GM13976 (cell line): Measurements from ENCODE around the gene GGT6.

Experiments
- DNase-seq: peaks from one replicate; pipeline ENCODE4 v3.0.0; 2012; ENCODE audit warnings: low spot score
- CTCF ChIP-seq: IDR thresholded peaks from 2 replicates; pipeline ENCODE4 v1.5.1; 2012; ENCODE audit warnings: borderline replicate concordance, mild to moderate bottlenecking; ENCODE audit not compliant: insufficient read depth; ENCODE audit errors: extremely low read depth, missing control alignments, control extremely low read depth
- in situ Hi-C: fragments of 300-500 bp; cut with MboI; formaldehyde crosslinking; loops from one replicate; pipeline ENCODE4 v1.12.0; 2022; ENCODE audit warnings: low sequenced_read_pairs, mixed read lengths, inconsistent platforms; ENCODE audit not compliant: unreplicated experiment

The GGT6 gene

GRCh38 chr17:4559139-4559791, 1.1 kb downstream of the GGT6 start:
- DNase-seq, result no peak
- in situ Hi-C loops, result no loop called here
- no peak for TF ChIP-seq CTCF

- in situ Hi-C loops, result no loop called here
- no peak for TF ChIP-seq CTCF
- no peak for DNase-seq
These were observed 1.9 kb downstream of the GGT6 start for GRCh38 chr17:4558347-4558971.

- in situ Hi-C loops, result no loop called here
- no peak for DNase-seq
These were observed 2.6 kb downstream of the GGT6 start for GRCh38 chr17:4557626-4558346.

GRCh38 chr17:4556996-4557395, 3.4 kb downstream of the GGT6 start:
- in situ Hi-C loops, result no loop called here
- DNase-seq, result no peak
- TF ChIP-seq CTCF, result no peak

More at GRCh38 chr17:4557626-4558346, 2.6 kb downstream of the GGT6 start:
- TF ChIP-seq CTCF, result no peak

GRCh38 chr17:4555873-4556759, 4.3 kb downstream of the GGT6 start:
- no peak for DNase-seq
- in situ Hi-C loops, result no loop called here
- no peak for TF ChIP-seq CTCF
